ENCODE measurements around the gene CKS1B.

CKS1B gene

DNA sequence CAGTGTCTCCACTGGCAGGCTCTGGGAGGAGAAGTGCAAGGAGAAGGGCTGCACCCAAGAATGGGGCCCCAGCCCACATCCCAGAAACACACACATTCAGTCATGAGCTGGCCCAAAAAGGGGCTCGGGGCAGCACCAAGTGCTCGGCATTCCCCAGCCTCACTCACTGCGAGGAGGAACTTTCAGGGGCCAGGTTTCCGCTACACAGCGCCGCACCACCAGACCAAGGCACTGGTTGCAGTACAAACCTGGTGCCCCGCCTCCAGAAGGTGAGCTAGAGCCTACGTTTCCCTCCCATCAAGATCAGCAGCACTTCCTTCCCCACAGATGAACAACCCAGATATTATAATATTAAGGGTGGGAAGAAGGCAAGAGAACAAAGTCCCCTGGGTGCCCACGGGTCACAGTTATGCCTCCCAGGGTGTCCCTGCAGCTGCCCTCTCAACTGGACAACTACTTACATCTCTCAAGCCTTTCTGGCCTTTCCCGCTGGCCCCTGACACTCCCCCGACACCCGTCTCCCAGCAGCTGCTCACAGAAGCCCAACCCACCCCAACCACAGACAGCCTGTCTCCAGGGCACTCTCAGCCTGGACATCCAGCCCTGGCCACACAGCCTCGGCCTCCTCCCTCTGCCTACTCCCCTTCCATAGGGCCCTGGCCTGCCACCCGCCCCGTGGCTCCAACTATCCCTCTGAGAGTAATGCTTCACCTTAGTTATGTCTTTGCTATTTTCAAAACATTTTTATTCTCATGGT, 22.4 kb upstream of the CKS1B start:
- Histone ChIP-seq H3K9ac (ENCODE audit: low read length) (peak overlapping the region; percentile 57; the same call in 1 of the 2 replicates), H2AFZ (ENCODE audit: low read length) (no peak overlapping the region), H3K36me3 (ENCODE audit: insufficient read depth, low read length) (peaks cover 8% of the 10 kb centered on the region; the same call in 1 of the 2 replicates), H3F3A (ENCODE audit: insufficient read depth, low read length) (no peaks in the 10 kb centered on the region), H3K9me2 (ENCODE audit: low read depth, low read length) (no peaks in the 10 kb centered on the region), H3K79me2 (ENCODE audit: insufficient read depth, low read length) (no peaks in the 10 kb centered on the region), H3K4me1 (ENCODE audit: insufficient read depth, low read length, severe bottlenecking) (peaks cover 64% of the 10 kb centered on the region), H3K27me3 (ENCODE audit: insufficient read depth, low read length) (no peaks in the 10 kb centered on the region), H4K20me1 (ENCODE audit: insufficient read depth, low read length) (no peaks in the 10 kb centered on the region), H3K4me3 (ENCODE audit: low read depth, low read length, poor library complexity, severe bottlenecking) (peak overlapping the region; percentile 49), H3K27ac (ENCODE audit: low read depth, low read length, poor library complexity, severe bottlenecking) (peak overlapping the region; percentile 89), H3K9me3 (ENCODE audit: low read length) (no peaks in the 10 kb centered on the region), H3K4me2 (ENCODE audit: low read length) (peak overlapping the region; percentile 74)
- TF ChIP-seq, protein P1, sequence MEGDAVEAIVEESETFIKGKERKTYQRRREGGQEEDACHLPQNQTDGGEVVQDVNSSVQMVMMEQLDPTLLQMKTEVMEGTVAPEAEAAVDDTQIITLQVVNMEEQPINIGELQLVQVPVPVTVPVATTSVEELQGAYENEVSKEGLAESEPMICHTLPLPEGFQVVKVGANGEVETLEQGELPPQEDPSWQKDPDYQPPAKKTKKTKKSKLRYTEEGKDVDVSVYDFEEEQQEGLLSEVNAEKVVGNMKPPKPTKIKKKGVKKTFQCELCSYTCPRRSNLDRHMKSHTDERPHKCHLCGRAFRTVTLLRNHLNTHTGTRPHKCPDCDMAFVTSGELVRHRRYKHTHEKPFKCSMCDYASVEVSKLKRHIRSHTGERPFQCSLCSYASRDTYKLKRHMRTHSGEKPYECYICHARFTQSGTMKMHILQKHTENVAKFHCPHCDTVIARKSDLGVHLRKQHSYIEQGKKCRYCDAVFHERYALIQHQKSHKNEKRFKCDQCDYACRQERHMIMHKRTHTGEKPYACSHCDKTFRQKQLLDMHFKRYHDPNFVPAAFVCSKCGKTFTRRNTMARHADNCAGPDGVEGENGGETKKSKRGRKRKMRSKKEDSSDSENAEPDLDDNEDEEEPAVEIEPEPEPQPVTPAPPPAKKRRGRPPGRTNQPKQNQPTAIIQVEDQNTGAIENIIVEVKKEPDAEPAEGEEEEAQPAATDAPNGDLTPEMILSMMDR (IDR thresholded peaks at IDR 0.05; ENCODE audit: low read length) = no peak
- no peak for TF ChIP-seq EZH2 (IDR thresholded peaks at IDR 0.05; ENCODE audit: borderline replicate concordance, low read length)

DNA sequence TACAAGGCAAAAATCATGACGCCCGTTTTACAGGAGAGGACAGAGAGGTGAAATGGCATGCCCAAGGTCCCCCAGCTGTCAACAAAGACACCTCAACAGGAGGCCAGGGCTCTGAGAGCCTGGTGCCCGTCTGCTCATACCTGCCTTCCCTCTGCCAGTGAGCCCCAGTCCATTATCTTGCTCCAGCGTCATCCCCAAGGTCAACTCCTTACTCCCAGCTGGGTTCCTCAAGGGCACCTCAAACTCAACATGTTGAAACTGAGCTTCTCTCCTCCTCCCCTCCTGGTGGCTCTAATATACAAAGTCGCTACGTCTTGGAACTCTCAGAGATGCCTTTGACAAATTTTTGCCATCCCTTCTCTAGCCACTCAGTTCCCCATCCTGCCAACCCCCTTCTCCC, 21.8 kb upstream of the CKS1B start:
- H2AFZ ChIP-seq (ENCODE audit: low read length) = no peak overlapping the region
- peak overlapping the region; percentile 89 for H3K27ac ChIP-seq (ENCODE audit: low read depth, low read length, poor library complexity, severe bottlenecking)
- no peaks in the 10 kb centered on the region for H4K20me1 ChIP-seq (ENCODE audit: insufficient read depth, low read length)
- H3K36me3 ChIP-seq (ENCODE audit: insufficient read depth, low read length) = peaks cover 8% of the 10 kb centered on the region; the same call in 1 of the 2 replicates
- H3K4me3 ChIP-seq (ENCODE audit: low read depth, low read length, poor library complexity, severe bottlenecking) = peak overlapping the region; percentile 49
- H3K79me2 ChIP-seq (ENCODE audit: insufficient read depth, low read length) = no peaks in the 10 kb centered on the region
- no peaks in the 10 kb centered on the region for H3K9me3 ChIP-seq (ENCODE audit: low read length)
- peaks cover 64% of the 10 kb centered on the region for H3K4me1 ChIP-seq (ENCODE audit: insufficient read depth, low read length, severe bottlenecking)
- peak overlapping the region; percentile 21; the same call in 1 of the 2 replicates for H3K9ac ChIP-seq (ENCODE audit: low read length)
- peak overlapping the region; percentile 74; the same call in 1 of the 2 replicates for H3K4me2 ChIP-seq (ENCODE audit: low read length)
- H3K9me2 ChIP-seq (ENCODE audit: low read depth, low read length) = no peaks in the 10 kb centered on the region
- H3K27me3 ChIP-seq (ENCODE audit: insufficient read depth, low read length) = no peaks in the 10 kb centered on the region
- TF ChIP-seq, protein P1 (IDR thresholded peaks at IDR 0.05; ENCODE audit: low read length) = no peak
- no peak for TF ChIP-seq EZH2 (IDR thresholded peaks at IDR 0.05; ENCODE audit: borderline replicate concordance, low read length)
- no peaks in the 10 kb centered on the region for H3F3A ChIP-seq (ENCODE audit: insufficient read depth, low read length)

DNA sequence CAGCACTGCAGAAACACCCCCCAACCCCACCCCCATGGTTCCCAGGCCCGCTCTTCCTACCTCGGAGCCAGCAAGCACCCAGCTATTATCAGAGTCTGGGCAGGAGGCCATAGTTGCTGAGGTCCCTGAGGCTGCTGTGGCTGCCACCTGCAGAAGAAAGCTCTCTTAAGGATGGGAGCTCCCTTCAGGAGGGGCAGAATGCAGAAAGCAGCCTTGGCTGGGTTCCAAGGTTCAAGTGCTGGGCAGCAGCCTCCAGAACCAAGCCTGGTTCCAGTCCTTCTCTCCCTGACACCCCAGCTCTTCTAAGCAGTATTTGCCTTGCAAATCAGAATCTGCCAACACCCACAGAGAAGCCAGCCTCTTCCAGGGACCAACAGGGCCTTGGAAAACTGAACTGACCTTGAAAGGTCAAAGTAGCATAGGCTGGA, 20.9 kb upstream of the CKS1B start:
- Histone ChIP-seq H3K36me3 (ENCODE audit: insufficient read depth, low read length) (peaks cover 12% of the 10 kb centered on the region; the same call in 1 of the 2 replicates), H3K9me2 (ENCODE audit: low read depth, low read length) (no peaks in the 10 kb centered on the region), H3F3A (ENCODE audit: insufficient read depth, low read length) (no peaks in the 10 kb centered on the region), H4K20me1 (ENCODE audit: insufficient read depth, low read length) (no peaks in the 10 kb centered on the region), H3K27me3 (ENCODE audit: insufficient read depth, low read length) (no peaks in the 10 kb centered on the region), H3K27ac (ENCODE audit: low read depth, low read length, poor library complexity, severe bottlenecking) (peak overlapping the region; percentile 89), H3K4me1 (ENCODE audit: insufficient read depth, low read length, severe bottlenecking) (peaks cover 64% of the 10 kb centered on the region), H3K4me2 (ENCODE audit: low read length) (peak overlapping the region; percentile 74; the same call in 1 of the 2 replicates), H3K9me3 (ENCODE audit: low read length) (no peaks in the 10 kb centered on the region), H3K9ac (ENCODE audit: low read length) (peak overlapping the region; percentile 21; the same call in 1 of the 2 replicates), H3K4me3 (ENCODE audit: low read depth, low read length, poor library complexity, severe bottlenecking) (peak overlapping the region; percentile 49), H2AFZ (ENCODE audit: low read length) (no peak overlapping the region), H3K79me2 (ENCODE audit: insufficient read depth, low read length) (no peaks in the 10 kb centered on the region)
- no peak for TF ChIP-seq EZH2 (IDR thresholded peaks at IDR 0.05; ENCODE audit: borderline replicate concordance, low read length)
- TF ChIP-seq, protein P1 (IDR thresholded peaks at IDR 0.05; ENCODE audit: low read length) = no peak
